GM12891 (cell line): ENCODE measurements around the gene CLTB.
"Not testable (repeated sequence)": the region's sequence is repeated elsewhere in the genome, so short reads cannot be mapped to it uniquely, and the experiment has no call there.

ENCODE experiments used
- DNase-seq: peaks from one replicate; pipeline ENCODE4 v3.0.0; 2011; ENCODE audit warnings: low spot score; ENCODE audit not compliant: insufficient read length
- FAIRE-seq: peaks from 2 replicates; lab custom pipeline; 2011; peaks lifted over from hg19 to GRCh38; lab: Jason Lieb, UNC
- PAX5 ChIP-seq: IDR thresholded peaks from 2 replicates; pipeline ENCODE4 v1.6.1; 2011; ENCODE audit warnings: low read length, moderate library complexity, mild to moderate bottlenecking; ENCODE audit not compliant: insufficient read depth, severe bottlenecking
- POLR2A ChIP-seq: IDR thresholded peaks from 2 replicates; pipeline ENCODE4 v1.6.1; 2011; ENCODE audit warnings: low read depth, low read length, control low read depth
- POLR2AphosphoS5 ChIP-seq: IDR thresholded peaks from 2 replicates; pipeline ENCODE4 v1.6.1; 2011; ENCODE audit warnings: low read depth, low read length, control low read depth
- POU2F2 ChIP-seq: IDR thresholded peaks from 2 replicates; pipeline ENCODE4 v1.6.1; 2011; ENCODE audit warnings: low read depth, mild to moderate bottlenecking, control low read depth, low read length, moderate library complexity
- SPI1 ChIP-seq: IDR thresholded peaks from 2 replicates; pipeline ENCODE4 v1.6.1; 2011; ENCODE audit warnings: low read depth, low read length, control low read depth
- TAF1 ChIP-seq: IDR thresholded peaks from 2 replicates; pipeline ENCODE4 v1.6.1; 2011; ENCODE audit warnings: low read depth, low read length, control low read depth

The CLTB gene

DNA sequence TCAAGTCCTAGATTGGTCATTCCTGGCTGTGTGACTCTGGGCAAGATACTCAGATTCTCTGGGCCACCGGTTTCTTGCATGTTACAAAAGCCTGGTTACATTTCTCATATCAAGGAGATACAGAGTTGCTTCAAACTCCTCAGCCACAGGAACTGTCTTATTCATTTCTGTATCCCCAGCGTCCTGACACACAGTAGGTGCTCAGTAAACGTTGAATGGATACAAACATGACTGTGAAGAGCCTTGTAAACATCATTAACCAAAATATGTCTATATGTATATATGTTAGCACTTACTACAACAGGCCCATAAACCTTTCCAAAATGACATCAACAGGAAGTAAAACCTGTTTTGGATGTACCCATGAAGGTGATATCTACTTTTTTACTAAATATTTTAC, 1.6 kb downstream of the CLTB start:
- TF ChIP-seq POLR2AphosphoS5, result no peak
- no peak for TF ChIP-seq TAF1
- TF ChIP-seq PAX5, result no peak
- no peak for TF ChIP-seq POU2F2
- TF ChIP-seq POLR2A, result no peak
- TF ChIP-seq SPI1, result no peak
- DNase-seq (no peak), FAIRE-seq (no peak)

DNA sequence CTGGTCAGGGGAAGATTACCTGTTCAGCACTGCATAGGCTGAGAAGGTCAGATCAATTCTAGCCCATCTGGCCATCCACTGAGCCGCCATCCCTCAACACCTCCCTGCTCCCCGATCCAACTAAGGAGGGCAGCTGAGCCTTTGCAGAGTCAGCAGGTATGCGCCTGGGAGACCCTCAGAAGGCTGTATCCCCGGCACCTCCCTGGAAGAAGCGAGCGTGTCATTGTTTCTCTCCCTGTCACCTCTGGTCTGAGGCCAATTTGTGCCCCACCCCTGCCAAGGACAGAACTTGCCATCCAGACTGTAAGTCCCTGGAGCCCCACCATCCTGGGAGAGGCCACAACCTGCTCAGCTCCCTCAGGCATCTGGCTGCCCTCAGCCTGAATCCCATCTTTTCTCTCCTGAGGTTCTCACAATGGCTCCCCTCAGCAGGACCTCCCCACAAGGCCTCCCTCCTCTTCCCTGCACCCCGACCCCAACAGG, 2.6 kb downstream of the CLTB start:
- TF ChIP-seq SPI1, result no peak
- TF ChIP-seq POLR2AphosphoS5, result no peak
- TF ChIP-seq POLR2A, result no peak
- FAIRE-seq, result no peak
- no peak for DNase-seq

DNA sequence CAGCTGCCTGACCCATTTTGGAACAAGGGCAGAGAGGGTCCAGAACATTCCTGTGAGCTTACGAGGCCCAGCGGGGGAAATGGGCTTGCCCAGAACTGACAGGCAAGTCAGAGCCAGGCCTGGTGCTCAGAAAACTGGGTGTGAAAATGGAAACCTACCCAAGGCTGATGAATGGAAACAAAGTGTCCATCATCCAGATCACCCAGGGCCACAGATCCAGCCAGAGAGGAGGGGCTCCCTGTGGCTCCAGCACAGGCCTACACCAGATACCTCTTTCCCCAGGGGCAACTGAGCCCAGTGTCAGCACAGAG, 3.1 kb downstream of the CLTB start:
- no peak for FAIRE-seq

DNA sequence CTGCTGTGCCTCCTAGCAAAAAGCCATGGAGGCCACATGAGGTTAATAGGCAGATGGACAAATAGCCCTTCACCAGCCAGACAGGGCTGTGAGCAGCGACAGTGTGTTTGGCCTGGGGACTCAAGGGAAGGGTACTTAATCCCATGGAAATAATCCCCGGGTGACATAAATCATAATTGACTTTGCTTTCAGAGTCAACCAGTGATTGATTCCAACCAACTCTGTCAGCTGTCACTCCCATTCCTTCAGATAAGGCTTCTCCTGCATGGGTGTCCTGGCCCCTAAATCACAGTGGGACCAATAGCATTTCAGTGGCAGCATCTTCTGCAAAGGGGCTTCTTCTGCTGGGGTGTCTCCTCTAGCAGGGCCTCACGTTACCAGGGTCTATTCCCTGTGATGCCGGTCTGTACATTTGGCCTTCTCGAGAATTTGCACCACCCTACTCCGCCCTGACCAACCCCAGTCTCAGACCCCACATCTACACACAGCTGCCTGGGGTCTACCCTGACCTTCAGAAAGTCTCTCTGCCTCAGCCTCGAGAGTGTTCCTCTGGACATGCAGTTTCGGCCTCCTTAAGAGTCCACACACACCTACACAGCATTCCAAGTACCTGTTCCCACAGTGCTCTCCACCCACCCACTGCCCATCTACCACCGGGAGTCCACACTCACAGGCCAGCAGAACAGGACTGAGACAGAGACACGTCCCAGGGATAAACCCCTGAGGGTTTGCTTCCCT, 3.7 kb downstream of the CLTB start:
- FAIRE-seq, result no peak
- no peak for TF ChIP-seq SPI1
- TF ChIP-seq POLR2A, result no peak
- TF ChIP-seq TAF1, result no peak
- no peak for TF ChIP-seq PAX5
- TF ChIP-seq POU2F2, result no peak
- no peak for TF ChIP-seq POLR2AphosphoS5
- no peak for DNase-seq

More for the DNA sequence above, 3.1 kb downstream of the CLTB start:
- no peak for DNase-seq
- TF ChIP-seq POU2F2 (no peak), SPI1 (no peak), POLR2A (no peak), TAF1 (no peak), POLR2AphosphoS5 (no peak), PAX5 (no peak)

DNA sequence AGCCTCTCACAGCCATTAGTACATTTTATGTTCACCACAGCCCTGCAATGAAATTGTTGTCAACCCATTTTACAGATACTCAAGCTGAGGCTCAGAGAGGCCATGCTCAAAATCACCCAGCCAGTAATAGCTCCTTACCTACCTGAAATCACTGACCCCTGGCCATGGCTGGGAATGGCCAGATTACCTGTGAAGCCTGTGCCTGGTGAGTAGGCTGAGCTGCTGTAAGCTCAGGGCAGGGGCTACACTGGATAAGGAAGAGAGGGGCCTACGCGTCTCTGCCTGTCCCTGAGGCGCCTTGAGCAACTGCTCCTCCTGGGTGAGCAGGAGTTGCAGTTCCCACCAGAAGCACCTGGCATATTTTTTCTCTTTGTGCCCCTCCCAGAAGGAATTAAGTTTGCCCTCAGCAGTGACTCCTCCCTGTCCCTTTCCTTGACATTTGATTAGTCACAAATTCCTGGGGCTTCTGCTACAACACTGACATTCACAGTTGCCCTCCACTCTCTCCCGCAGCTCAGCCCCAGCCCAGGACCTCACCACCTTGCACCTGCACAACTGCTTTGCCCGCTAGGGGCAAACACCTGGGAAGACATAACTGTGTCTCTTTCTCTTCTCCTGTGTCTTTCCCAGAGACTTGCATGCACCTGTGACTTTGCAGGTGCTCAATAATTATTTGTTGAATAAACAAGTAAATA, 5.7 kb downstream of the CLTB start:
- DNase-seq (no peak), FAIRE-seq (no peak)
- TF ChIP-seq SPI1 (no peak), PAX5 (no peak), POU2F2 (no peak)

DNA sequence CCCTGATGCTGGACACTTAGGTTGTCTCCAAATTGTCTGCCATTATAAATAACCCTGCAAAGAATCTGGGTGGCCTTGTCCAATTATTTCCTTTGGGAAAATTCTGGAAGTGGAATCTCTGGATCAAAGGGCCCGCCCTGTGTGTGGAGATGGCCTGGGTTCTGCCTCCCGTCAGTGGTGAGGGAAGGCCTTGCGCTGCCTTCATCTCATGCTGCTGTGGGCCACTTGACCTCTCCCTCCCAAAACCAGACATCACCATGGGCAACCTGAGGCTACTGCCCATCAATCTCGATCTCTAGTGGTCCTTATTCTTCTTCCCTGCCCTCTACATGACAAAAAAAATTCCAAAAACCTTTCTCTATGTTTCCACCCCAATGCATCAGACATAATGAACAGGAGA, 6.6 kb downstream of the CLTB start:
- DNase-seq, result no peak
- no peak for TF ChIP-seq PAX5
- no peak for TF ChIP-seq POU2F2
- no peak for TF ChIP-seq POLR2AphosphoS5
- no peak for TF ChIP-seq POLR2A
- FAIRE-seq, result no peak

DNA sequence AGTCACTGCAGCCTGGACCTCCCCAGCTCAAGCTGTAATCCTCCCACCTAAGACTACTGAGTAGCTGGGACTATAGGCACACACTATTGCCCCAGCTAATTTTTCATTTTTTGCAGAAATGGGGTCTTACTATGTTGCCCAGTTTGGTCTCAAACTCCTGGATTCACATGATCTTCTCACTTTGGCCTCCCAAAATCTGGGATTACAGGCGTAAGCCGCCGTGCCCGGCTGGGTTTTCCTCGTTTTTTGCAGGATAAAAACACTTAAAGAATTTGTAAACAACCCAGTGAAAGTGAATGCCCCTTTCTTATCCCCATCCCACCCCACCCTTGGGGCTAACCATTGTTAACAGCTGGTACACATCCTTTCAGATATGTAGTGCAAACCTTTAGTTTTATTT, 7.7 kb downstream of the CLTB start:
- FAIRE-seq, result no peak
- TF ChIP-seq POU2F2, result no peak
- TF ChIP-seq POLR2A, result no peak
- TF ChIP-seq SPI1, result no peak
- no peak for TF ChIP-seq TAF1
- TF ChIP-seq POLR2AphosphoS5, result no peak
- TF ChIP-seq PAX5, result no peak
- DNase-seq, result no peak

DNA sequence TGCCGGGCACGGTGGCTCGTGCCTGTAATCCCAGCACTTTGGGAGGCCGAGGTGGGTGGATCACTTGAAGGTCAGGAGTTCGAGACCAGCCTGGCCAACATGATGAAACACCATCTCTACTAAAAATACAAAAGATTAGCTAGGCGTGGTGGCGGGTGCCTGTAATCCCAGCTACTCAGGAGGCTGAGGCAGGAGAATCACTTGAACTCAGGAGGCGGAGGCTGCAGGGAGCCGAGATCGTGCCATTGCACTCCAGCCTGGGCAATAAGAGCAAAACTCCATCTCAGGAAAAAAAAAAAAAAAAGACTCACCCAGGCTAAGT, 8.1 kb downstream of the CLTB start:
- DNase-seq, FAIRE-seq: not testable (repeated sequence)

DNA sequence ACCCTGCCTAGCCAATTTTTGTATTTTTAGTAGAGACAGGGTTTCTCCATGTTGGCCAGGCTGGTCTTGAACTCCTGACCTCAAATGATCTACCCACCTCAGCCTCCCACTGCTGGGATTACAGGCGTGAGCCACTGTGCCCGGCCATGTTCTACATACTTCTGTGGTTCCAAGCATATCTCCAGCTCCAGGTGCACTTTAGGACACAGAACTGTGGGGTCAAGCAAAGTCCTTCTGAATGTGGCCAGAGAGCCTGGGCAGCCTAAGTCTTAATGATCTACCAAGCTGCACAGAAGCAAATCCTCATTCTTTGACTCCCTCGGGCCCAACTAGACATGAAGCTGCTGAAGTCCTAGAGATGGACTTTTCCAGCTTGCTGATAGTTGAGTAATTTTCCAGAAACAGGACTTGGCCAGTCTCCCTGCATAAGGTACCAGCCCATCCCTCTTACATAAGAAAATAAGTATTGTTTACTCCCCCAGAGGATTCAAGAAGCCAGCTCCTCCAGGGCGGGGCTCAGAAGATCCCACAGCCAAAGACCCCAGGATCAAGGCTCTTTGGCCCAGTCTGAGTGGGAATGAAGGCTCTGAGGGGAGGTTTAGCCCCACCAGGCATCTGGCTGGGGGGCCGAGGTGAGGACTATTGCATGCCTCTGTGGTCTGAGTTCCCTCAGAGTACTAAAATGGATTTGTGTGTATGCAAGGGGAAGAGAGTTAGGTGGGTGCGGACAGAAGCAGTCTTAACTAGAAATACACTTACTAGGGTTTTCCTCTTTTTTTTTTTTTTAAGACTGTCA, 8.7 kb downstream of the CLTB start:
- no peak for DNase-seq
- no peak for FAIRE-seq
- TF ChIP-seq POLR2AphosphoS5 (no peak), POLR2A (no peak), PAX5 (no peak), SPI1 (no peak), POU2F2 (no peak), TAF1 (no peak)
